Measurements from ENCODE around the gene ERBIN. TPM values are rescaled to one million over a fixed set of nuclear protein-coding genes. Genes with fewer than 3 reads are reported as not detected.

The ERBIN gene
- total and polyA plus RNA-seq, 10 of the 15 experiments (the other 5 are each of a cell fraction or from before 2014, with no cell fraction given): 9.5 to 91.1 (median 49.4) TPM

DNA sequence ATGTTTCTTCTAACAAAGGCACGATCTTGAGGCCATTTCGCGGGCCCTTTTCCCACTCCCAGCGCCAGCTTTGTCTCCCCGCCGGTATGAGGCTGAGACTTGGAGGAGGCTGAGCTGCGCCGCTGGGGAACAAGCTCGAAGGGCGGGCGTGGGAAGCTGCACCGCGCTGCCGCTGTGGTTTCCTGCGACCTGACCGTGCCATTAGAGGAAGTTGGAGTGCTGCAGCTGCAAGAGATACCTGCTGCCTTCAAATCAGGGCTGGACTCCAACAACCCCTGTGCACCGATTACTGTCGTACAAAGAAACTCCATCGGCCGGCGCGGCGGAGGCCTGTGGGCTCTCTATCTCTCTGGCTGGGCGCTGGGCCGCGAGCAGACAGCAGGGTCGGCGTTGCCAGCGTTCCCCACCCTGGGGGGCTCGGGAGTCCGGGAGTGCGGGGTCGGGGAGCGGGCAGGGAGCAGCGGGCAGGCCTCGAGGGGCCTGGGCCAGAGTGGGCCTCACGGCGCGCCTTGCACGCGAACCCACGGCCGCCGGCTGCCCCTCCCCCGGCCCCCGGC, 1.3 kb upstream of the ERBIN start:
- in situ Hi-C loops (cut with MboI): no loop called here
- POLR2A ChIA-PET: interaction anchor here (0.6 to 2.4 kb wide), 10 partner anchors 86 to 989 kb away, joined by 3 to 17 read pairs (median 4); partner anchors contain the start of genes CENPK and PPWD1
- no peaks in the 10 kb centered on the region for H3K9me3 ChIP-seq (replicated peaks; ENCODE audit: control insufficient read depth, insufficient read depth, low read length)
- H3K27me3 ChIP-seq (replicated peaks in 1 of 2; ENCODE audit: control insufficient read depth in 2 of 2, insufficient read depth in 2 of 2, low read length in 1 of 2): no peaks in the 10 kb centered on the region
- CTCF ChIA-PET: interaction anchor here (0.9 to 2.0 kb wide), 2 partner anchors 76 to 99 kb away, joined by 3 to 4 read pairs; no protein-coding TSS in a partner anchor
- H2AFZ ChIP-seq (ENCODE audit: control insufficient read depth, low read depth, low read length): peak overlapping the region; percentile 65
- peak overlapping the region; percentile 90 for H3K27ac ChIP-seq (ENCODE audit: control insufficient read depth, insufficient read depth)
- FAIRE-seq: no peak
- intact Hi-C loops (cut with micrococcal nuclease; ENCODE audit: unreplicated experiment): loop anchor here (5.0 kb wide), 6 partner anchors 37 to 217 kb away; partner anchors contain the start of genes NLN, SGTB and SREK1
- SMC1A ChIA-PET (ENCODE audit: uncharacterized antibody, unreplicated experiment): interaction anchor here (0.6 to 4.8 kb wide), 10 partner anchors 29 to 185 kb away, joined by 3 to 21 read pairs (median 4); no protein-coding TSS in a partner anchor
- WGBS (ENCODE audit: insufficient coverage, insufficient replicate concordance, low lambda C conversion rate, missing lambda C conversion rate): under 1% methylated on average over 28 of the region's 46 CpGs
- H3K4me1 ChIP-seq (ENCODE audit: control insufficient read depth, insufficient read depth, low read length): 0 out of 2 replicates have a peak, but pooled peaks cover 5% of the 10 kb centered on the region
- H3K4me3 ChIP-seq: peak overlapping the region; percentile 74
- BruUV-seq (replicated peaks): no TSS peak
- peaks cover 0 to 3% of the 10 kb centered on the region in 2 experiments; a peak in 2 of 4 replicates for H3K36me3 ChIP-seq (ENCODE audit: control insufficient read depth in 2 of 2, insufficient read depth in 2 of 2, low read length in 1 of 2)
- ATAC-seq: peak; percentile 63
- peak overlapping the region; percentile 53 for H3K4me2 ChIP-seq (ENCODE audit: control insufficient read depth, insufficient read depth)
- H3K9ac ChIP-seq (ENCODE audit: control insufficient read depth, insufficient read depth, low read length): peak overlapping the region; percentile 94
- no peaks in the 10 kb centered on the region for H4K20me1 ChIP-seq (ENCODE audit: control insufficient read depth, insufficient read depth)
- peaks cover 46% of the 10 kb centered on the region for H3K79me2 ChIP-seq (ENCODE audit: control insufficient read depth, insufficient read depth, low read length)
- RAD21 ChIA-PET (ENCODE audit: unreplicated experiment): interaction anchor here (0.6 to 2.0 kb wide), 7 partner anchors 97 to 214 kb away, joined by 3 to 11 read pairs (median 3); no protein-coding TSS in a partner anchor
- DNase-seq (ENCODE audit: low read depth, low spot score): peak; percentile 56
- TF ChIP-seq NFIC (IDR thresholded peaks at IDR 0.05; ENCODE audit: low read depth, low read length) (no peak), NFYB (IDR thresholded peaks at IDR 0.05; ENCODE audit: insufficient read depth, low read depth, low read length) (no peak), ZZZ3 (IDR thresholded peaks at IDR 0.05; ENCODE audit: control insufficient read depth, insufficient read length, low read depth) (no peak), FOXK2 (IDR thresholded peaks at IDR 0.05) (no peak), SIN3A (IDR thresholded peaks at IDR 0.05; ENCODE audit: low read depth, low read length) (peak; percentile 52; the same call in 1 of the 2 replicates), RB1 (IDR thresholded peaks at IDR 0.05; ENCODE audit: borderline replicate concordance) (no peak; the same call in 1 of the 2 replicates), CBX5 (IDR thresholded peaks at IDR 0.05; ENCODE audit: low read depth) (0 out of 2 replicates have a peak, but pooled peaks have one; percentile 71), SUZ12 (IDR thresholded peaks at IDR 0.05; ENCODE audit: unreplicated experiment) (no peak)
- TF ChIP-seq, protein P1, sequence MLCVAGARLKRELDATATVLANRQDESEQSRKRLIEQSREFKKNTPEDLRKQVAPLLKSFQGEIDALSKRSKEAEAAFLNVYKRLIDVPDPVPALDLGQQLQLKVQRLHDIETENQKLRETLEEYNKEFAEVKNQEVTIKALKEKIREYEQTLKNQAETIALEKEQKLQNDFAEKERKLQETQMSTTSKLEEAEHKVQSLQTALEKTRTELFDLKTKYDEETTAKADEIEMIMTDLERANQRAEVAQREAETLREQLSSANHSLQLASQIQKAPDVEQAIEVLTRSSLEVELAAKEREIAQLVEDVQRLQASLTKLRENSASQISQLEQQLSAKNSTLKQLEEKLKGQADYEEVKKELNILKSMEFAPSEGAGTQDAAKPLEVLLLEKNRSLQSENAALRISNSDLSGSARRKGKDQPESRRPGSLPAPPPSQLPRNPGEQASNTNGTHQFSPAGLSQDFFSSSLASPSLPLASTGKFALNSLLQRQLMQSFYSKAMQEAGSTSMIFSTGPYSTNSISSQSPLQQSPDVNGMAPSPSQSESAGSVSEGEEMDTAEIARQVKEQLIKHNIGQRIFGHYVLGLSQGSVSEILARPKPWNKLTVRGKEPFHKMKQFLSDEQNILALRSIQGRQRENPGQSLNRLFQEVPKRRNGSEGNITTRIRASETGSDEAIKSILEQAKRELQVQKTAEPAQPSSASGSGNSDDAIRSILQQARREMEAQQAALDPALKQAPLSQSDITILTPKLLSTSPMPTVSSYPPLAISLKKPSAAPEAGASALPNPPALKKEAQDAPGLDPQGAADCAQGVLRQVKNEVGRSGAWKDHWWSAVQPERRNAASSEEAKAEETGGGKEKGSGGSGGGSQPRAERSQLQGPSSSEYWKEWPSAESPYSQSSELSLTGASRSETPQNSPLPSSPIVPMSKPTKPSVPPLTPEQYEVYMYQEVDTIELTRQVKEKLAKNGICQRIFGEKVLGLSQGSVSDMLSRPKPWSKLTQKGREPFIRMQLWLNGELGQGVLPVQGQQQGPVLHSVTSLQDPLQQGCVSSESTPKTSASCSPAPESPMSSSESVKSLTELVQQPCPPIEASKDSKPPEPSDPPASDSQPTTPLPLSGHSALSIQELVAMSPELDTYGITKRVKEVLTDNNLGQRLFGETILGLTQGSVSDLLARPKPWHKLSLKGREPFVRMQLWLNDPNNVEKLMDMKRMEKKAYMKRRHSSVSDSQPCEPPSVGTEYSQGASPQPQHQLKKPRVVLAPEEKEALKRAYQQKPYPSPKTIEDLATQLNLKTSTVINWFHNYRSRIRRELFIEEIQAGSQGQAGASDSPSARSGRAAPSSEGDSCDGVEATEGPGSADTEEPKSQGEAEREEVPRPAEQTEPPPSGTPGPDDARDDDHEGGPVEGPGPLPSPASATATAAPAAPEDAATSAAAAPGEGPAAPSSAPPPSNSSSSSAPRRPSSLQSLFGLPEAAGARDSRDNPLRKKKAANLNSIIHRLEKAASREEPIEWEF (IDR thresholded peaks at IDR 0.05; ENCODE audit: insufficient replicate concordance, low read depth, low read length): no peak
- TF ChIP-seq, protein P2, sequence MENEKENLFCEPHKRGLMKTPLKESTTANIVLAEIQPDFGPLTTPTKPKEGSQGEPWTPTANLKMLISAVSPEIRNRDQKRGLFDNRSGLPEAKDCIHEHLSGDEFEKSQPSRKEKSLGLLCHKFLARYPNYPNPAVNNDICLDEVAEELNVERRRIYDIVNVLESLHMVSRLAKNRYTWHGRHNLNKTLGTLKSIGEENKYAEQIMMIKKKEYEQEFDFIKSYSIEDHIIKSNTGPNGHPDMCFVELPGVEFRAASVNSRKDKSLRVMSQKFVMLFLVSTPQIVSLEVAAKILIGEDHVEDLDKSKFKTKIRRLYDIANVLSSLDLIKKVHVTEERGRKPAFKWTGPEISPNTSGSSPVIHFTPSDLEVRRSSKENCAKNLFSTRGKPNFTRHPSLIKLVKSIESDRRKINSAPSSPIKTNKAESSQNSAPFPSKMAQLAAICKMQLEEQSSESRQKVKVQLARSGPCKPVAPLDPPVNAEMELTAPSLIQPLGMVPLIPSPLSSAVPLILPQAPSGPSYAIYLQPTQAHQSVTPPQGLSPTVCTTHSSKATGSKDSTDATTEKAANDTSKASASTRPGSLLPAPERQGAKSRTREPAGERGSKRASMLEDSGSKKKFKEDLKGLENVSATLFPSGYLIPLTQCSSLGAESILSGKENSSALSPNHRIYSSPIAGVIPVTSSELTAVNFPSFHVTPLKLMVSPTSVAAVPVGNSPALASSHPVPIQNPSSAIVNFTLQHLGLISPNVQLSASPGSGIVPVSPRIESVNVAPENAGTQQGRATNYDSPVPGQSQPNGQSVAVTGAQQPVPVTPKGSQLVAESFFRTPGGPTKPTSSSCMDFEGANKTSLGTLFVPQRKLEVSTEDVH (IDR thresholded peaks at IDR 0.05; ENCODE audit: low read depth, partially characterized antibody): no peak
- TF ChIP-seq, protein P3, sequence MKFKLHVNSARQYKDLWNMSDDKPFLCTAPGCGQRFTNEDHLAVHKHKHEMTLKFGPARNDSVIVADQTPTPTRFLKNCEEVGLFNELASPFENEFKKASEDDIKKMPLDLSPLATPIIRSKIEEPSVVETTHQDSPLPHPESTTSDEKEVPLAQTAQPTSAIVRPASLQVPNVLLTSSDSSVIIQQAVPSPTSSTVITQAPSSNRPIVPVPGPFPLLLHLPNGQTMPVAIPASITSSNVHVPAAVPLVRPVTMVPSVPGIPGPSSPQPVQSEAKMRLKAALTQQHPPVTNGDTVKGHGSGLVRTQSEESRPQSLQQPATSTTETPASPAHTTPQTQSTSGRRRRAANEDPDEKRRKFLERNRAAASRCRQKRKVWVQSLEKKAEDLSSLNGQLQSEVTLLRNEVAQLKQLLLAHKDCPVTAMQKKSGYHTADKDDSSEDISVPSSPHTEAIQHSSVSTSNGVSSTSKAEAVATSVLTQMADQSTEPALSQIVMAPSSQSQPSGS (IDR thresholded peaks at IDR 0.05; ENCODE audit: low read length): no peak

Measured in GM12878 (cell line).